ENCODE results near the gene PDE3B. TPM values are rescaled to one million over a fixed set of nuclear protein-coding genes. Genes with fewer than 3 reads are reported as not detected.

PDE3B gene
- total RNA-seq, 1 donor from 2014 or later, result 4.0 TPM

GRCh38 chr11:14884667-14885273, 241.2 kb downstream of the PDE3B start:
- Mint-ChIP-seq H3K27ac (ENCODE audit: unreplicated experiment) (no peak overlapping the region), H3K9me3 (ENCODE audit: unreplicated experiment) (no peaks in the 10 kb centered on the region), H3K27me3 (ENCODE audit: unreplicated experiment) (no peaks in the 10 kb centered on the region), H3K4me3 (ENCODE audit: unreplicated experiment) (no peak overlapping the region), H3K36me3 (ENCODE audit: low read depth, unreplicated experiment) (peaks cover 10% of the 10 kb centered on the region), H3K4me1 (ENCODE audit: unreplicated experiment) (peaks cover 4% of the 10 kb centered on the region)
- no peak for DNase-seq (ENCODE audit: low spot score)
- TF ChIP-seq CTCF (IDR thresholded peaks at IDR 0.05; ENCODE audit: unreplicated experiment), result no peak

GRCh38 chr11:14886513-14886912, 242.9 kb downstream of the PDE3B start:
- no peak for TF ChIP-seq CTCF (IDR thresholded peaks at IDR 0.05; ENCODE audit: unreplicated experiment)
- Mint-ChIP-seq H3K27me3 (ENCODE audit: unreplicated experiment) (peaks cover 3% of the 10 kb centered on the region), H3K4me3 (ENCODE audit: unreplicated experiment) (no peak overlapping the region), H3K9me3 (ENCODE audit: unreplicated experiment) (no peaks in the 10 kb centered on the region), H3K27ac (ENCODE audit: unreplicated experiment) (no peak overlapping the region), H3K4me1 (ENCODE audit: unreplicated experiment) (peaks cover 8% of the 10 kb centered on the region), H3K36me3 (ENCODE audit: low read depth, unreplicated experiment) (peaks cover 10% of the 10 kb centered on the region)
- no peak for DNase-seq (ENCODE audit: low spot score)

- DNase-seq (ENCODE audit: low spot score), result peak; percentile 88
- H3K36me3 Mint-ChIP-seq (ENCODE audit: low read depth, unreplicated experiment), result no peaks in the 10 kb centered on the region
- no peaks in the 10 kb centered on the region for H3K9me3 Mint-ChIP-seq (ENCODE audit: unreplicated experiment)
- H3K4me1 Mint-ChIP-seq (ENCODE audit: unreplicated experiment), result peaks cover 24% of the 10 kb centered on the region
- peak overlapping the region; percentile 75 for H3K27ac Mint-ChIP-seq (ENCODE audit: unreplicated experiment)
- no peak for TF ChIP-seq CTCF (IDR thresholded peaks at IDR 0.05; ENCODE audit: unreplicated experiment)
- H3K27me3 Mint-ChIP-seq (ENCODE audit: unreplicated experiment), result peaks cover 3% of the 10 kb centered on the region
- H3K4me3 Mint-ChIP-seq (ENCODE audit: unreplicated experiment), result peak overlapping the region; percentile 94
These were observed 247.8 kb downstream of the PDE3B start for GRCh38 chr11:14891143-14892035.

- H3K27me3 Mint-ChIP-seq (ENCODE audit: unreplicated experiment), result peaks cover 3% of the 10 kb centered on the region
- H3K4me1 Mint-ChIP-seq (ENCODE audit: unreplicated experiment), result peaks cover 24% of the 10 kb centered on the region
- no peak for TF ChIP-seq CTCF (IDR thresholded peaks at IDR 0.05; ENCODE audit: unreplicated experiment)
- peak within 1 kb of the TSS; percentile 94 for H3K4me3 Mint-ChIP-seq (ENCODE audit: unreplicated experiment)
- DNase-seq (ENCODE audit: low spot score), result peak; percentile 92
- peak within 1 kb of the TSS; percentile 75 for H3K27ac Mint-ChIP-seq (ENCODE audit: unreplicated experiment)
- H3K9me3 Mint-ChIP-seq (ENCODE audit: unreplicated experiment), result no peaks in the 10 kb centered on the region
- no peaks in the 10 kb centered on the region for H3K36me3 Mint-ChIP-seq (ENCODE audit: low read depth, unreplicated experiment)
These were observed 248.5 kb downstream of the PDE3B start, which contains the start of gene CYP2R1 for GRCh38 chr11:14892036-14892556. TSS of gene CYP2R1 (minus strand) at chr11:14892231. CDS start at chr11:14892205, 26 bp downstream.
